GM10266 (cell line): Measurements from ENCODE around the gene ELAVL1.
A peak's percentile ranks its signal among the peaks of the same experiment; 100 is the strongest.

Experiments
- DNase-seq: peaks from one replicate; pipeline ENCODE4 v3.0.0; 2012; ENCODE audit errors: extremely low spot score
- TF ChIP-seq, protein P1 (sequence below): IDR thresholded peaks from 2 replicates; pipeline ENCODE4 v1.5.1; 2012; ENCODE audit warnings: mild to moderate bottlenecking, low read depth; ENCODE audit not compliant: control insufficient read depth, insufficient read depth; ENCODE audit errors: missing control alignments

The ELAVL1 gene

DNA sequence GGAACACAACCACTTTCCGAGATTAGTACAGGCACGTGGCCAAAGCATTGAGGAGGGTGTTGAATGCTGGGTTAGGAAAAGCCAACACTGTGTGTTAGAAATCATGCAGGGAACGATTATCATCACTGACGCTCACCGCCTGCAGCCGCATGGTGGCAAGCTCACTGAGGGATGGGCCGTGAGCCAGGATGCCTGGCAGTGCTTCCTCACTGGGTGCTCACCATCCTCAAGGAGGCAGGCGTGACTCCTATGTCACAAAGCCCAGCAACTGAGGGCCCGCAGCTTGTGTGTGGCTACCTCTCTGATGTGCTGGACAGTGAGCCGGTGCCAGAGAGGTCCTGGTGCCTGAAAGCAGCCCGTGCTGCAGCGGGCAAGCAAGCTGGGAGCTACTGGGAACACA is 31.6 kb downstream of the ELAVL1 start:
- TF ChIP-seq, protein P1, sequence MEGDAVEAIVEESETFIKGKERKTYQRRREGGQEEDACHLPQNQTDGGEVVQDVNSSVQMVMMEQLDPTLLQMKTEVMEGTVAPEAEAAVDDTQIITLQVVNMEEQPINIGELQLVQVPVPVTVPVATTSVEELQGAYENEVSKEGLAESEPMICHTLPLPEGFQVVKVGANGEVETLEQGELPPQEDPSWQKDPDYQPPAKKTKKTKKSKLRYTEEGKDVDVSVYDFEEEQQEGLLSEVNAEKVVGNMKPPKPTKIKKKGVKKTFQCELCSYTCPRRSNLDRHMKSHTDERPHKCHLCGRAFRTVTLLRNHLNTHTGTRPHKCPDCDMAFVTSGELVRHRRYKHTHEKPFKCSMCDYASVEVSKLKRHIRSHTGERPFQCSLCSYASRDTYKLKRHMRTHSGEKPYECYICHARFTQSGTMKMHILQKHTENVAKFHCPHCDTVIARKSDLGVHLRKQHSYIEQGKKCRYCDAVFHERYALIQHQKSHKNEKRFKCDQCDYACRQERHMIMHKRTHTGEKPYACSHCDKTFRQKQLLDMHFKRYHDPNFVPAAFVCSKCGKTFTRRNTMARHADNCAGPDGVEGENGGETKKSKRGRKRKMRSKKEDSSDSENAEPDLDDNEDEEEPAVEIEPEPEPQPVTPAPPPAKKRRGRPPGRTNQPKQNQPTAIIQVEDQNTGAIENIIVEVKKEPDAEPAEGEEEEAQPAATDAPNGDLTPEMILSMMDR = no peak
- no peak for DNase-seq

DNA sequence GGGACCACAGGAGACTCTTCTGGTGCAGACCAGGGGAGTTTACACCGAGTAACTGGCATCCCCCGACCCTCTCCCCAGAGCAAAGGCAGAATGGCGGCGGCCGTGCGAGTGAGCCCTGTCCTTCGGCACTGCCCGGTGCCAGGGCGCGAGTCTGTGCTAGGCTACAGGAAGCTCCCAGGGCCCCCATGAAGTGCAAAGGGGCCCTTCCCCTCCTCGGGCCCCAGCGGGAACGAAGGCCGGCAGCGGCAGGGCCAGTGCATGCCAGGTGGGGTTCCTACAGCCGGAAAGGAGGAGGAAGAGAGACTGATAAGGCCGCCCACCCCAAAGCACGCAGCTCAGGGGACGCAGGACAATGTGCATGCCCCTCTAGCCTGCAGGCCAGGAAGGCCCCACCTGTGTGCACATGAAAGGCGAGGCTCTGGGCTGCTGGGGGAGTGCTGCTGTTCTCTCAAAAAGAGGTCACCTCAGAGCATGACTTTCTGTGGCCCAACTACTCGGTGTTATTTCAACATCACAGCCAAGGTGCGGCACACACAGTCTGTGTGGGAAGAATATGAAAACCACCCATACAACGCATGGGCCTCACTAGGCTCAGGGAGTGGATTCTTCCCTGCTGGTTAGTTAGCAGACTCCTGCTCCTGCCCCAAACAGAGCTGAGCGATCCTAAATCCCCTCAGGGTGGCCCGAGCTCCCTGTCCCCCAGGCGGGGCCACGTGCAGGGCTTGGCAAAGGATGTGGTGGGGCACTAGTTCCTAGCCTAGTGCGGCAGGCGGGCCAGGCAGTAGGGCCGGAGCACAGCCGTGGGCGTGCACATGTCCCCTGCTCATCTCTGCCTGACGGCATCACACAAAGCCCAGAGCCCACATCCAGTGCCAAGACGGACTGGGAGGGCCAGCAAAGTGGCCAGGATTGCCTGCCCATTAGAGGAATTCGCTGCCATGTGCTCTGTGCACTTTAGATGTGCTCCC is 33.6 kb downstream of the ELAVL1 start:
- DNase-seq = no peak
- TF ChIP-seq, protein P1 = no peak

DNA sequence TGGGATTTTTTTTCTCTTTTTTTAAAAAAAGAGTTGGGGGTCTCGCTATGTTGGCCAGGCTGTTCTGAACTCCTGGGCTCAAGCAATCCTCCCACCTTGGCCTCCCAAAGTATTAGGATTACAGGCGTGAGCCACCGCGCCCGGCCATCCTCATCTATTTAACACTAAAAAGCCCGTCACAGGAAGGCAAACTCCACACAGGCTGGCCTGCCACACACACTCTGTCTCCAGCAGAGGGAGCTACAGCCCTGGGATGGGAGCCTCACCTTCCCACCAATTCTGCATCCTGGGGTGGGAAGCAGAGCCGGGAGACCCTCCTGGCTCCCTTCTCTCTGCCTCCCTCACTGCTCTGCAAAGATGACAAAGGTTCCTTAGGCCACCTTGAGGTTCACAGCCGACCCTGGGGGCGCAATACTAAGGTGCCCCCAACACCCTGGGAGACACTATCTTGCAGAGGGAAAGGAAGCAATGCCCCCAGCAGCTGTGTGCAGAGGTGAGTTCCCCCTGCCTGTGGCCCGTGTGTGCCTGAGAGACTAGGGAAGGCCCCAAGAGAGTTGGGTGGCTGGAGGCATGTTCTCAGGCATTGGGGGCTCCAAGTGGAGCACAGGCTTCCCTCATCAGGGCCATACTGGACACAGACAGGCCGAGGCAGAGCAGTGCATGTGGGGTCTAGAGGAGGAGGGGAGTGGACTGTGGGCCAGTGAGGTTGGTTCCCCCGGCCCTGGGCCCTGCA is 34.6 kb downstream of the ELAVL1 start:
- TF ChIP-seq, protein P1 = peak; percentile 83
- DNase-seq = peak; percentile 59

DNA sequence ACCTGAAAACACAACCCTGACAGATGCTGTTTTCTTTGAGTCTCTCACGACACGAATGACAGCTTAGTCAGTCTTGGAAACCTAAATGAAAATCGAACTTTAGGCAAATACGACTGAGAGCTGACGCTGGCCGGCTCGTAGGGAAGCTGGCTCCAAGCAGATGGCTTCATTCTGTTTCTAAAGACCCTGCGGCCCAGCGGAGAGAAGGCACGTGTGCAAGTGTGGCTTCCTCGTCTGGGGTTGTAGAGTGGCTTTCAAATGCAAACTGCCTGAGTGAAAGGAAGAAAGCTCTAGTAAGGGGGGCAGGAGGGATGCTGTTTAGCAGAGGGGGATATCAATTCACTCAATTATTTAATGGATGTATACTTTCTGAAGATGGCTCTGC is 35.9 kb downstream of the ELAVL1 start:
- TF ChIP-seq, protein P1 = no peak
- no peak for DNase-seq

DNA sequence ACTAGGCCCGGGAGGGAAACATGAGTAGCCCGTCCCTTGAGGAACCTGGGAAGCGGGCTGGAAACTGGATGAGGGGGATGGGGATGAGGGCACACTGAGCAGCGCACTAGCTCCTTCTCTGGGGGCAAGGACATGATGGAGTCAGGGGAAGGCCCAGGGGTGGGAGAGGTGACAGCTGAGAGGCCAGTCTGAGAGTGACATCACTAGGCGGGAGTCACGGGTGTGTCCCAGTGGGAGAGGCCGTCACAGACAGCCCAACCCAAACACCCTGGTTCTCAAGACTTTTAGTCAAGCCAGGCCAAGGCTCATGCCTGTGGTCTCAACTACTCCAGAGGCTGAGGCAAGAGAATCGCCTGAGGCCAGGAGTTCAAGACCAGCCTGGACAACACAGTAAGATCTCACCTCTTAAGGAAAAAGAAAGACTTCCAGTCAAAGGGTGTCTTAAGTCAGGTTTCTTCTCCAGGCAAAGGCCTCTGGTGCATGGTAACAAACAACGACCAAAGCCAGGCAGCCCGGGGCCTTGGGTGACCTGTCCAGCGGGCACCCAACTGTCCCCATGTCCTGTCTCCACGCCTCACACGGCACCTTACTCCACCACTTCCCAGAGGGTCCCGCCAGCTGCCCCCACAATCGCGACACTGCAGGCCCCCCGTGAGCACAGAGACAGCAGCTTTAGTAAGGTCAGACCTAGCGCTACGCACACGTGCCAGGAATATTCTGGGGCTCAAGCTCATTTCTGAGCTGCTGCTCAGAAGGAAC is 36.5 kb downstream of the ELAVL1 start:
- TF ChIP-seq, protein P1 = no peak
- no peak for DNase-seq

DNA sequence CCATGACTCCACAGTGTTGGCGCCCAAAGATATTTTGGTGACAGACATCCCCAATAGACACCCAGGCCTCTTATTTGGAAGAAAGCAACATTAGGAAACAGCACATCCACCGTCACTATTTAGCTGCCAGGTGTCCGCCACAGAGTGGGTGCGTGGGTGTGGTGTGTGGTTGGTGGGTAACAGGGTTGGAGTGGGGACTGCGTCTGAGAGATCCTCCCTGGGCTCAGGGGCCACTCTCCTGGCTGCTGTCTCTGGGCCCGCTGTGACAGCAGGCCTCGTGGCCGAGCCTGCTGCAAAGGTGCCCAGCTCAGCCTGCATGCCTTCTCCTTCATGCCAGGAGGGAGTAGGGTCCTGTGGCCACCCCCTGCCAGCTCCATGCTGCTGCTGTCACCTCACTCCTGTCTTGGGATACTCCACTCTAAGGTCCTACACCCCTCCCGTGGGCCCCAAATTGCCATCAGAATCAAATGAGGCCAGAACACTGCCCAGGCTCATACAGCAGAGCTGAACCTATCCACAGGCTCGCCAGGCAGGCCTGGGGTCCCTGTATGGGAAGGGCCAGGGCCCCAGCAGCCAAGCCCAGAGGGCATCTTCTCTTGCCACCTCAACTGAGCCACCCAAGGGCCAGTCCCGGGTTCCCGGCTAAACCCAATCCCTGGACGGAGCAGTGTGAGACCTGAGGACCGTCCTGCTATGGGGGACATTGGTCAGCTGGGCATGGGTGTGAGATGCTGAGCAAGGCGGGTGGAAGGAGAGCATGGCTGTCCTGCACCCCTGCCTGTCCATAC is 37.2 kb downstream of the ELAVL1 start:
- no peak for DNase-seq
- TF ChIP-seq, protein P1 = no peak
